Caco-2 (cell line): Measurements from ENCODE around the gene RFTN1. TPM values are rescaled to one million over a fixed set of nuclear protein-coding genes. Genes with fewer than 3 reads are reported as not detected.

Experiments used
- BruUV-seq: library from RNA; stranded (reverse); fragments of 400-500 nt; replicated peaks from 2 replicates; lab custom pipeline; 2021; lab: Mats Ljungman, UMichigan
- CTCF ChIA-PET: fragments of 300-600 bp; sonication (Branson Sonifier 250); formaldehyde crosslinking; loops from one replicate; lab custom pipeline; 2022; ENCODE audit warnings: antibody characterized with exemption; lab: Charles Lee
- POLR2A ChIA-PET: fragments of 300-600 bp; sonication (Branson Sonifier 250); formaldehyde crosslinking; loops from one replicate; lab custom pipeline; 2022; ENCODE audit warnings: antibody characterized with exemption; lab: Charles Lee
- DNase-seq, 2 experiments: peaks; one replicate each; pipeline versions ENCODE4 v3.0.0 to v3.0.0-alpha.2; 2020 to 2022
- H3K27me3 ChIP-seq: replicated peaks from 2 replicates; pipeline ENCODE4 v1.6.0; 2011; ENCODE audit warnings: low read length; ENCODE audit not compliant: control insufficient read depth, insufficient read depth
- H3K36me3 ChIP-seq: 2 replicates; pipeline ENCODE4 v1.5.1; 2011; ENCODE audit warnings: low read length; ENCODE audit not compliant: control insufficient read depth, insufficient read depth
- H3K4me1 ChIP-seq: fragments of 250-450 bp; sonication (Bioruptor Pico); 2 replicates; pipeline ENCODE4 v1.5.1; 2020; ENCODE audit warnings: mild to moderate bottlenecking
- H3K4me3 ChIP-seq: 2 replicates; pipeline ENCODE4 v1.5.1; 2011; ENCODE audit warnings: low read depth, mild to moderate bottlenecking, control low read depth, low read length
- H3K9me3 ChIP-seq: fragments of 250-450 bp; sonication (Bioruptor Pico); 2 replicates; pipeline ENCODE4 v1.5.1; 2020; ENCODE audit warnings: mild to moderate bottlenecking, moderate library complexity
- H3K27ac Mint-ChIP-seq: one replicate; pipeline ENCODE4 v1.8.0; 2022; ENCODE audit warnings: mixed read lengths; ENCODE audit not compliant: unreplicated experiment
- H3K27me3 Mint-ChIP-seq: one replicate; pipeline ENCODE4 v1.8.0; 2022; ENCODE audit warnings: mixed read lengths; ENCODE audit not compliant: insufficient read depth, unreplicated experiment
- H3K36me3 Mint-ChIP-seq: one replicate; pipeline ENCODE4 v1.8.0; 2022; ENCODE audit warnings: mild to moderate bottlenecking, mixed read lengths; ENCODE audit not compliant: insufficient read depth, unreplicated experiment
- H3K4me1 Mint-ChIP-seq: one replicate; pipeline ENCODE4 v1.8.0; 2022; ENCODE audit warnings: low read depth, mixed read lengths; ENCODE audit not compliant: unreplicated experiment
- H3K4me3 Mint-ChIP-seq: one replicate; pipeline ENCODE4 v1.8.0; 2022; ENCODE audit warnings: mild to moderate bottlenecking, moderate library complexity, mixed read lengths; ENCODE audit not compliant: unreplicated experiment
- H3K9me3 Mint-ChIP-seq: one replicate; pipeline ENCODE4 v1.8.0; 2022; ENCODE audit warnings: mixed read lengths; ENCODE audit not compliant: unreplicated experiment
- CTCF ChIP-seq, 2 experiments: fragments of 200-600 bp in 1 of 2; IDR thresholded peaks; 1 replicate in 1 of 2; 2 replicates in 1 of 2; pipeline versions ENCODE4 v1.5.1 to v1.8.0; 2011 to 2022; ENCODE audit warnings: antibody characterized with exemption in 1 of 2, control low read depth in 1 of 2, inconsistent platforms in 1 of 2, low read depth in 1 of 2, low read length in 1 of 2, mild to moderate bottlenecking in 1 of 2, moderate library complexity in 1 of 2; ENCODE audit not compliant: insufficient read depth in 1 of 2, severe bottlenecking in 1 of 2, unreplicated experiment in 1 of 2
- intact Hi-C: fragments of 100-400 bp; cut with micrococcal nuclease; formaldehyde crosslinking; loops from one replicate; pipeline ENCODE4 v1.10.0; 2022; ENCODE audit not compliant: unreplicated experiment
- total RNA-seq: library from RNA; stranded (reverse); gene quantifications from 2 replicates; pipeline ENCODE4 v1.2.3, GENCODE V29; 2022

The RFTN1 gene
- total RNA-seq, 1 experiment from 2014 or later: 10.2 TPM

- TF ChIP-seq CTCF (IDR thresholded peaks at IDR 0.05; ENCODE audit: insufficient read depth in 1 of 2, low read depth in 1 of 2, low read length in 1 of 2, severe bottlenecking in 1 of 2, unreplicated experiment in 1 of 2): no peak
- POLR2A ChIA-PET: no interaction called here
- Mint-ChIP-seq H3K27ac (no peak overlapping the region), H3K36me3 (no peaks in the 10 kb centered on the region), H3K27me3 (no peaks in the 10 kb centered on the region), H3K9me3 (no peaks in the 10 kb centered on the region), H3K4me1 (no peaks in the 10 kb centered on the region), H3K4me3 (no peak overlapping the region)
- H3K4me3 ChIP-seq: no peak overlapping the region
- no peaks in the 10 kb centered on the region for H3K27me3 ChIP-seq
- H3K4me1 ChIP-seq: no peaks in the 10 kb centered on the region
- no TSS peak for BruUV-seq
- DNase-seq: no peak
- intact Hi-C loops: no loop called here
- H3K9me3 ChIP-seq: no peaks in the 10 kb centered on the region
- CTCF ChIA-PET: no interaction called here
- H3K36me3 ChIP-seq: no peaks in the 10 kb centered on the region
These were observed 64.1 kb downstream of the RFTN1 start for GRCh38 chr3:16449369-16449768.

GRCh38 chr3:16448639-16449070, 64.8 kb downstream of the RFTN1 start:
- H3K4me1 ChIP-seq: no peaks in the 10 kb centered on the region
- intact Hi-C loops: no loop called here
- no peak for DNase-seq
- no peak for TF ChIP-seq CTCF (IDR thresholded peaks at IDR 0.05; ENCODE audit: insufficient read depth in 1 of 2, low read depth in 1 of 2, low read length in 1 of 2, severe bottlenecking in 1 of 2, unreplicated experiment in 1 of 2)
- Mint-ChIP-seq H3K27ac (no peak overlapping the region), H3K27me3 (no peaks in the 10 kb centered on the region), H3K4me1 (no peaks in the 10 kb centered on the region), H3K4me3 (no peak overlapping the region), H3K36me3 (no peaks in the 10 kb centered on the region), H3K9me3 (no peaks in the 10 kb centered on the region)
- H3K36me3 ChIP-seq: no peaks in the 10 kb centered on the region
- no peak overlapping the region for H3K4me3 ChIP-seq
- ChIA-PET CTCF (no interaction called here), POLR2A (no interaction called here)
- no peaks in the 10 kb centered on the region for H3K27me3 ChIP-seq
- no peaks in the 10 kb centered on the region for H3K9me3 ChIP-seq
- BruUV-seq: no TSS peak

GRCh38 chr3:16447135-16447534, 66.4 kb downstream of the RFTN1 start:
- intact Hi-C loops: no loop called here
- POLR2A ChIA-PET: no interaction called here
- no peaks in the 10 kb centered on the region for H3K9me3 ChIP-seq
- H3K4me3 ChIP-seq: no peak overlapping the region
- BruUV-seq: no TSS peak
- no peaks in the 10 kb centered on the region for H3K4me1 ChIP-seq
- Mint-ChIP-seq H3K27me3 (no peaks in the 10 kb centered on the region), H3K36me3 (no peaks in the 10 kb centered on the region), H3K9me3 (no peaks in the 10 kb centered on the region), H3K4me1 (no peaks in the 10 kb centered on the region), H3K4me3 (no peak overlapping the region), H3K27ac (no peak overlapping the region)
- CTCF ChIA-PET: no interaction called here
- H3K27me3 ChIP-seq: no peaks in the 10 kb centered on the region
- no peaks in the 10 kb centered on the region for H3K36me3 ChIP-seq
- no peak for DNase-seq
- no peak for TF ChIP-seq CTCF (IDR thresholded peaks at IDR 0.05; ENCODE audit: insufficient read depth in 1 of 2, low read depth in 1 of 2, low read length in 1 of 2, severe bottlenecking in 1 of 2, unreplicated experiment in 1 of 2)
